Parathyroid adenoma (tissue), 2 donors: ENCODE measurements around the gene COL4A2.

ENCODE experiments used
- H2AFZ ChIP-seq: fragments of 300-600 bp; sonication (generic); one replicate; pipeline ENCODE4 v1.7.0; 2017; ENCODE audit warnings: antibody characterized with exemption, mild to moderate bottlenecking
- H3K27ac ChIP-seq: fragments of 300-600 bp; sonication (generic); one replicate; pipeline ENCODE4 v1.7.0; 2017
- H3K27me3 ChIP-seq: fragments of 300-600 bp; sonication (generic); one replicate; pipeline ENCODE4 v1.7.0; 2017; ENCODE audit warnings: low read length; ENCODE audit not compliant: control insufficient read depth, insufficient read depth
- H3K36me3 ChIP-seq: fragments of 300-600 bp; sonication (generic); one replicate; pipeline ENCODE4 v1.7.0; 2017; ENCODE audit warnings: low read length; ENCODE audit not compliant: control insufficient read depth, insufficient read depth
- H3K4me1 ChIP-seq: fragments of 300-600 bp; sonication (generic); one replicate; pipeline ENCODE4 v1.7.0; 2017; ENCODE audit warnings: control low read depth
- H3K4me2 ChIP-seq: fragments of 300-600 bp; sonication (generic); one replicate; pipeline ENCODE4 v1.7.0; 2017; ENCODE audit warnings: low read length
- H3K4me3 ChIP-seq: fragments of 300-600 bp; sonication (generic); one replicate; pipeline ENCODE4 v1.7.0; 2017; ENCODE audit warnings: low read depth, low read length
- H3K79me2 ChIP-seq: fragments of 300-600 bp; sonication (generic); one replicate; pipeline ENCODE4 v1.7.0; 2017; ENCODE audit warnings: control low read depth
- H3K9ac ChIP-seq: fragments of 300-600 bp; sonication (generic); one replicate; pipeline ENCODE4 v1.7.0; 2017; ENCODE audit warnings: mild to moderate bottlenecking
- H3K9me3 ChIP-seq: fragments of 300-600 bp; sonication (generic); one replicate; pipeline ENCODE4 v1.7.0; 2017; ENCODE audit warnings: low read length; ENCODE audit not compliant: control insufficient read depth
- CTCF ChIP-seq: fragments of 300-600 bp; sonication (generic); IDR thresholded peaks from one replicate; pipeline ENCODE4 v1.7.0; 2017; ENCODE audit warnings: antibody characterized with exemption, mild to moderate bottlenecking
- donor health status: primary hyperparathyroidism.

Gene COL4A2

GRCh38 chr13:110286833-110287819 is 20.0 kb upstream of the COL4A2 start:
- H3K9ac ChIP-seq: no peak overlapping the region
- peak overlapping the region; percentile 29 for H3K27ac ChIP-seq
- no peak overlapping the region for H3K4me2 ChIP-seq
- no peak overlapping the region for H2AFZ ChIP-seq
- H3K4me3 ChIP-seq: no peak overlapping the region
- no peaks in the 10 kb centered on the region for H3K4me1 ChIP-seq
- no peaks in the 10 kb centered on the region for H3K9me3 ChIP-seq
- no peaks in the 10 kb centered on the region for H3K27me3 ChIP-seq
- no peaks in the 10 kb centered on the region for H3K36me3 ChIP-seq
- no peaks in the 10 kb centered on the region for H3K79me2 ChIP-seq
- TF ChIP-seq CTCF: no peak

- Histone ChIP-seq H3K4me1 (no peaks in the 10 kb centered on the region), H3K27ac (no peak overlapping the region)
These were observed 17.9 kb upstream of the COL4A2 start for GRCh38 chr13:110289174-110289573.

GRCh38 chr13:110289661-110290060 is 17.4 kb upstream of the COL4A2 start:
- Histone ChIP-seq H3K4me1 (no peaks in the 10 kb centered on the region), H2AFZ (no peak overlapping the region), H3K27ac (no peak overlapping the region), H3K79me2 (no peaks in the 10 kb centered on the region), H3K36me3 (no peaks in the 10 kb centered on the region), H3K9ac (no peak overlapping the region), H3K9me3 (no peaks in the 10 kb centered on the region), H3K27me3 (no peaks in the 10 kb centered on the region), H3K4me2 (no peak overlapping the region), H3K4me3 (no peak overlapping the region)
- no peak for TF ChIP-seq CTCF

More at GRCh38 chr13:110289174-110289573, 17.9 kb upstream of the COL4A2 start:
- no peaks in the 10 kb centered on the region for H3K9me3 ChIP-seq
- no peak overlapping the region for H3K4me3 ChIP-seq
- no peak overlapping the region for H2AFZ ChIP-seq
- H3K9ac ChIP-seq: no peak overlapping the region
- H3K79me2 ChIP-seq: no peaks in the 10 kb centered on the region
- H3K36me3 ChIP-seq: no peaks in the 10 kb centered on the region
- H3K27me3 ChIP-seq: no peaks in the 10 kb centered on the region
- TF ChIP-seq CTCF: no peak
- H3K4me2 ChIP-seq: no peak overlapping the region

GRCh38 chr13:110290153-110290552 is 16.9 kb upstream of the COL4A2 start:
- no peaks in the 10 kb centered on the region for H3K4me1 ChIP-seq
- no peak overlapping the region for H3K4me2 ChIP-seq
- H3K27ac ChIP-seq: no peak overlapping the region
- H3K9ac ChIP-seq: no peak overlapping the region
- H3K36me3 ChIP-seq: no peaks in the 10 kb centered on the region
- H3K79me2 ChIP-seq: no peaks in the 10 kb centered on the region
- H3K4me3 ChIP-seq: no peak overlapping the region
- H3K27me3 ChIP-seq: no peaks in the 10 kb centered on the region
- no peak for TF ChIP-seq CTCF
- no peaks in the 10 kb centered on the region for H3K9me3 ChIP-seq
- no peak overlapping the region for H2AFZ ChIP-seq
